Stimulated activated CD4-positive, alpha-beta T cell treated with anti-CD3 and anti-CD28 coated beads, Interleukin-2, amount 100 ng/mL, for 24 hours (primary cell): Measurements from ENCODE around the gene RASSF3.
"Not testable (repeated sequence)": the region's sequence is repeated elsewhere in the genome, so short reads cannot be mapped to it uniquely, and the experiment has no call there.

Experiments
- DNase-seq, 2 donors: peaks; one replicate each; pipeline ENCODE4 v3.0.0-alpha.2; 2020

The RASSF3 gene

GRCh38 chr12:64610079-64610659, at the start of gene RASSF3:
RASSF3 (plus strand) TSS chr12:64610495; CDS start chr12:64610633, 138 bp downstream.
- DNase-seq: peak; percentile 70 to 82

- DNase-seq: no peak
Observed at GRCh38 chr12:64561302-64562136, 48.8 kb upstream of the RASSF3 start.

- DNase-seq: no peak
Observed at GRCh38 chr12:64566122-64566521, 44.2 kb upstream of the RASSF3 start.

GRCh38 chr12:64566831-64567517, 43.3 kb upstream of the RASSF3 start:
- DNase-seq: no peak

GRCh38 chr12:64567570-64567969, 42.7 kb upstream of the RASSF3 start:
- no peak for DNase-seq

- no peak for DNase-seq
Observed at GRCh38 chr12:64568298-64568697, 42.0 kb upstream of the RASSF3 start.

- DNase-seq: no peak
Observed at GRCh38 chr12:64569923-64570691, 40.2 kb upstream of the RASSF3 start.

- no peak for DNase-seq
Observed at GRCh38 chr12:64571411-64571810, 38.9 kb upstream of the RASSF3 start.

- DNase-seq: no peak
Observed at GRCh38 chr12:64572241-64572640, 38.1 kb upstream of the RASSF3 start.

GRCh38 chr12:64574837-64575236, 35.5 kb upstream of the RASSF3 start:
- DNase-seq: no peak

- DNase-seq: no peak
Observed at GRCh38 chr12:64577046-64577445, 33.2 kb upstream of the RASSF3 start.

- DNase-seq: no peak
Observed at GRCh38 chr12:64578566-64578965, 31.7 kb upstream of the RASSF3 start.

GRCh38 chr12:64580681-64581080, 29.6 kb upstream of the RASSF3 start:
- DNase-seq: no peak

- no peak for DNase-seq
Observed at GRCh38 chr12:64582114-64582513, 28.2 kb upstream of the RASSF3 start.

GRCh38 chr12:64582862-64583261, 27.4 kb upstream of the RASSF3 start:
- no peak for DNase-seq

GRCh38 chr12:64583395-64583770, 26.9 kb upstream of the RASSF3 start:
- not testable (repeated sequence) for DNase-seq

GRCh38 chr12:64583771-64584421, 26.4 kb upstream of the RASSF3 start:
- no peak for DNase-seq

GRCh38 chr12:64585104-64585503, 25.2 kb upstream of the RASSF3 start:
- no peak for DNase-seq

GRCh38 chr12:64587447-64587846, 22.8 kb upstream of the RASSF3 start:
- no peak for DNase-seq

- no peak for DNase-seq
Observed at GRCh38 chr12:64590183-64590582, 20.1 kb upstream of the RASSF3 start.

GRCh38 chr12:64595863-64596793, 14.2 kb upstream of the RASSF3 start:
- no peak for DNase-seq
